Prostate gland (tissue), 2 donors: ENCODE measurements around the gene DMXL2. TPM values are rescaled to one million over a fixed set of nuclear protein-coding genes. Genes with fewer than 3 reads are reported as not detected.
"Not testable (repeated sequence)": the region's sequence is repeated elsewhere in the genome, so short reads cannot be mapped to it uniquely, and the experiment has no call there.

Source experiments
- DNase-seq: peaks from one replicate; pipeline ENCODE4 v3.0.0-alpha.2; 2019; ENCODE audit warnings: low spot score
- H3K27ac ChIP-seq, 2 donors: fragments of 200-600 bp; sonication (generic); 2 replicates each; pipeline ENCODE4 v1.5.1; 2017 to 2019
- H3K27me3 ChIP-seq: fragments of 200-600 bp; sonication (generic); replicated peaks from 2 replicates; pipeline ENCODE4 v1.5.1; 2019; ENCODE audit not compliant: insufficient read depth
- H3K36me3 ChIP-seq, 2 donors: fragments of 200-600 bp; sonication (generic); 1 replicate in 1 of 2; 2 replicates in 1 of 2; pipeline versions ENCODE4 v1.5.1 to v1.8.1; 2017 to 2019
- H3K4me1 ChIP-seq: fragments of 200-600 bp; sonication (generic); replicated peaks from 2 replicates; pipeline ENCODE4 v1.5.1; 2019
- H3K4me3 ChIP-seq, 2 donors: fragments of 200-600 bp; sonication (generic); 2 replicates each; pipeline ENCODE4 v1.5.1; 2017 to 2019
- H3K9me3 ChIP-seq: fragments of 200-600 bp; sonication (generic); 2 replicates; pipeline ENCODE4 v1.5.1; 2017
- POLR2A ChIP-seq: fragments of 450-650 bp; IDR thresholded peaks from one replicate; pipeline ENCODE4 v1.6.1; 2016; ENCODE audit warnings: antibody characterized with exemption, mild to moderate bottlenecking
- POLR2AphosphoS5 ChIP-seq: sonication (generic); formaldehyde crosslinking; IDR thresholded peaks from one replicate; pipeline ENCODE4 v1.6.1; 2017; ENCODE audit warnings: antibody characterized with exemption
- WGBS: methylation state at CpG from one replicate; pipeline ENCODE4 v1.1.5; 2018; 5-methylcytosine and 5-hydroxymethylcytosine counted together
- intact Hi-C: fragments of 100-400 bp; cut with DNase I; formaldehyde crosslinking; loops from one replicate; pipeline ENCODE4 v1.14.2; 2022
- total RNA-seq, 2 donors: library from RNA; depleted of rRNA; stranded (reverse); fragments of >200 nt; gene quantifications; one replicate each; pipeline ENCODE4 v1.1.0, GENCODE V29; 2016
- TF ChIP-seq, protein P1 (sequence below), 4 experiments: fragments of 200-600 bp in 2 of 4; fragments of 450-650 bp in 2 of 4; sonication (generic) in 2 of 4; IDR thresholded peaks; 1 replicate in 3 of 4; 2 replicates in 1 of 4; pipeline ENCODE4 v1.5.1; 2016 to 2019; ENCODE audit warnings: antibody characterized with exemption in 4 of 4, mild to moderate bottlenecking in 2 of 4, moderate library complexity in 2 of 4

Gene DMXL2
- total RNA-seq, 2 donors from 2014 or later = 12.2 to 35.3 TPM

DNA sequence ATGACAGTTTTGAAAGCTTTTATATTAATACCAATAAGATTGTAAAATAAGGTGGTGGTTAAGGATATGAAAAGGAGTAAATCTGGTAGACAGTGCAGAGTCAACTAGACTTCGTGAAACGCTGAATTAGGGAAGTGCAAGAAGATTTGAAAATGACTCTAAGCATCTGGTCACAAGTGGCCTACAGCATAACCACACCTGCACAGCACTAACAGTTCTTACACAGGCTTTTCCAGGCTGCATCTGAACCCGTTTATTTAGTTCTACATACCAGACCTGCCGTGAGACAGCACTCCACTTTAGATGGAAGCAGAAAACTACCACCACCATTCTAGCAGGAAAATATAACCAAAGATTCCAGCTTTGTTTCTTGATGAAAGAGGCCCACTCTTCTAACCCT lies 1.9 kb downstream of the DMXL2 start:
- Histone ChIP-seq H3K36me3 (no peaks in the 10 kb centered on the region), H3K4me3 (no peak overlapping the region), H3K4me1 (no peaks in the 10 kb centered on the region), H3K27me3 (no peaks in the 10 kb centered on the region), H3K27ac (no peak overlapping the region), H3K9me3 (no peaks in the 10 kb centered on the region)
- WGBS = 68% methylated on average over 4 of the region's 4 CpGs
- DNase-seq = no peak
- intact Hi-C loops = no loop called here
- TF ChIP-seq, protein P1, sequence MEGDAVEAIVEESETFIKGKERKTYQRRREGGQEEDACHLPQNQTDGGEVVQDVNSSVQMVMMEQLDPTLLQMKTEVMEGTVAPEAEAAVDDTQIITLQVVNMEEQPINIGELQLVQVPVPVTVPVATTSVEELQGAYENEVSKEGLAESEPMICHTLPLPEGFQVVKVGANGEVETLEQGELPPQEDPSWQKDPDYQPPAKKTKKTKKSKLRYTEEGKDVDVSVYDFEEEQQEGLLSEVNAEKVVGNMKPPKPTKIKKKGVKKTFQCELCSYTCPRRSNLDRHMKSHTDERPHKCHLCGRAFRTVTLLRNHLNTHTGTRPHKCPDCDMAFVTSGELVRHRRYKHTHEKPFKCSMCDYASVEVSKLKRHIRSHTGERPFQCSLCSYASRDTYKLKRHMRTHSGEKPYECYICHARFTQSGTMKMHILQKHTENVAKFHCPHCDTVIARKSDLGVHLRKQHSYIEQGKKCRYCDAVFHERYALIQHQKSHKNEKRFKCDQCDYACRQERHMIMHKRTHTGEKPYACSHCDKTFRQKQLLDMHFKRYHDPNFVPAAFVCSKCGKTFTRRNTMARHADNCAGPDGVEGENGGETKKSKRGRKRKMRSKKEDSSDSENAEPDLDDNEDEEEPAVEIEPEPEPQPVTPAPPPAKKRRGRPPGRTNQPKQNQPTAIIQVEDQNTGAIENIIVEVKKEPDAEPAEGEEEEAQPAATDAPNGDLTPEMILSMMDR (IDR thresholded peaks at IDR 0.05) = no peak
- no peak for TF ChIP-seq POLR2AphosphoS5
- TF ChIP-seq POLR2A = no peak

DNA sequence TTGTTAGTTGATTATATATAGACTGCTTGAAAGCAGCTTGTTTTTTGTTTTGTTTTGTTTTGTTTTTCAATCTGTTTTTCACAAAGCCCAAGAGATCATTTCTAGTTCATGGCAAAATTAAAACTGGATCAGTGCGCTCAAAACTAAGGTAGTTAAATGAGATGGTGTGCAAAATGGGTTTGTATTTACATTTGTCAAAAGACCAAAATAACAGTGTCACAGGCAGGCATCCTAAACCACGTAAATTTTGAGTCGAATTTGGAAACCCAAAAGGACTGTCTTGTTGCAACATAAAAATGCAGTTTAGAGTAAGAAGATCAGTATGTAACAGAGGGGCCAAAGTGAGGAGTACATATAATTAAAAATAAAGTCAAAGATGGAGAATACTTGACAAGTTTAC lies 2.4 kb downstream of the DMXL2 start:
- no peak for DNase-seq
- Histone ChIP-seq H3K4me1 (no peaks in the 10 kb centered on the region), H3K27me3 (no peaks in the 10 kb centered on the region), H3K36me3 (no peaks in the 10 kb centered on the region), H3K9me3 (no peaks in the 10 kb centered on the region), H3K4me3 (no peak overlapping the region), H3K27ac (no peak overlapping the region)
- TF ChIP-seq POLR2AphosphoS5 (no peak), POLR2A (no peak)
- TF ChIP-seq, protein P1 (IDR thresholded peaks at IDR 0.05) = no peak
- 92% methylated on average over 3 of the region's 3 CpGs for WGBS
- intact Hi-C loops = no loop called here

DNA sequence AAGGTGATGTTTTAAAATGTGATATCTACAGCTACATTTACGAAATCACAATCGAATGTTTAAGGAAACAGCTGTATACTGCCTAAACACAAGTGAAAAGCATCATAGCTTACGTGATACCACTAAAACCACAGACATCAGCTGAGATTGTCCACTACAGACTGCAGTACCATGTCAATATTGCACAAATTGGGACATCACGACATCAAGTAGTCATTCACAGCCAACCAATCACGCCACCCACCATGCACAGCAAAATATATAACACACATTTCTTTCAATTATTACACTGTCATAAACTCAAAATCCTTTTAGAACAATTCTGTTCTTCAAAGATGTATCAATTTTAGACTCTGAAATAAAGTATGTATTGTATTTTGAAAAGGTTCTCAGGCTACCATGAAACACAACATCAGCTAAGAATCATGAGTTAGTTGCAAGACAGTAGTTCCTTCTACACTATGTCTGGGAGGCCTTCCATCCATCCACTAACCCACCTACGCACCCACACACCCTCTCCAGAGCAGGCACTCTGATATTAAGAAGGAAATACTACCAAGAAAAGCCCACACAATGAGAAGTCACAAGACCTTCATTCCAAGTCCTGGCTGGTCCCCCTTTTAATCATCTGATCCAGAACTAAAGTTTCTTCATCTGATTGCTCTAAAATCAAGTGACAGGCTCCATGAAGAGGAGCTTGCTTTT lies 3.1 kb downstream of the DMXL2 start:
- no peak for DNase-seq
- no peak for TF ChIP-seq POLR2AphosphoS5
- no peak for TF ChIP-seq POLR2A
- TF ChIP-seq, protein P1 (IDR thresholded peaks at IDR 0.05) = no peak
- Histone ChIP-seq H3K36me3 (no peaks in the 10 kb centered on the region), H3K27ac (no peak overlapping the region), H3K9me3 (no peaks in the 10 kb centered on the region), H3K4me3 (no peak overlapping the region), H3K27me3 (no peaks in the 10 kb centered on the region), H3K4me1 (no peaks in the 10 kb centered on the region)
- WGBS = 95% methylated on average over 6 of the region's 6 CpGs
- intact Hi-C loops = loop anchor here (10.0 kb wide), 1 partner anchor 55 kb away; no protein-coding TSS in a partner anchor

DNA sequence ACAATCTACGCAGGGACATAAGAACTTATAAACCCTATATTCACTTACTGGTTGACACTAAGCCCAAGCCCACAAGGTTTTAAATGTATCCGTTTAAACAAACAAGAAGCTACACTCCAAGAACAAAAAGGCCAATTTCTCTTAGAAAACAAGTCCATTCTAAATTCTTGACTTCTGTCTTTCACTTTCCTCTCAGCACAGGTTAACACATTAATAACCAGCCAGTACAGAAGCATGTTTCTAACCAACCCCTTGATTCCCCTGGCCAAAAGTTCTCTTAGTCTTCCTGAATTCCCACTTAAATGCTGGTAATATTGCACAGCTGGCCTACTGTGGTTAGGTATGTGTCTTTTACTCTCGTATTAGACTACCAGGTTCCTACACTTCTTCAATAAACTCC lies 4.7 kb downstream of the DMXL2 start:
- H3K9me3 ChIP-seq = no peaks in the 10 kb centered on the region
- no peaks in the 10 kb centered on the region for H3K4me1 ChIP-seq
- 64% methylated on average over 3 of the region's 3 CpGs for WGBS
- H3K27ac ChIP-seq = no peak overlapping the region
- intact Hi-C loops = loop anchor here (10.0 kb wide), 1 partner anchor 57 kb away; no protein-coding TSS in a partner anchor
- no peaks in the 10 kb centered on the region for H3K36me3 ChIP-seq
- DNase-seq = no peak
- no peaks in the 10 kb centered on the region for H3K27me3 ChIP-seq
- no peak overlapping the region for H3K4me3 ChIP-seq
- TF ChIP-seq POLR2AphosphoS5 = no peak
- TF ChIP-seq, protein P1 (IDR thresholded peaks at IDR 0.05) = no peak
- TF ChIP-seq POLR2A = no peak

- 90% methylated on average over 3 of the region's 3 CpGs for WGBS
- DNase-seq = no peak
- no peaks in the 10 kb centered on the region for H3K9me3 ChIP-seq
- TF ChIP-seq POLR2AphosphoS5 = no peak
- no peak for TF ChIP-seq POLR2A
- TF ChIP-seq, protein P1 (IDR thresholded peaks at IDR 0.05) = no peak
- no peak overlapping the region for H3K27ac ChIP-seq
- no peaks in the 10 kb centered on the region for H3K4me1 ChIP-seq
- no peaks in the 10 kb centered on the region for H3K36me3 ChIP-seq
- no peak overlapping the region for H3K4me3 ChIP-seq
- intact Hi-C loops = loop anchor here (10.0 kb wide), 1 partner anchor 61 kb away; no protein-coding TSS in a partner anchor
- H3K27me3 ChIP-seq = no peaks in the 10 kb centered on the region
These were observed 8.6 kb downstream of the DMXL2 start for GRCh38 chr15:51613951-51614350.

- DNase-seq = not testable (repeated sequence)
- intact Hi-C loops = loop anchor here (10.0 kb wide), 1 partner anchor 62 kb away; no protein-coding TSS in a partner anchor
- 91% methylated on average over 5 of the region's 5 CpGs for WGBS
These were observed 9.9 kb downstream of the DMXL2 start for GRCh38 chr15:51612669-51613068.

DNA sequence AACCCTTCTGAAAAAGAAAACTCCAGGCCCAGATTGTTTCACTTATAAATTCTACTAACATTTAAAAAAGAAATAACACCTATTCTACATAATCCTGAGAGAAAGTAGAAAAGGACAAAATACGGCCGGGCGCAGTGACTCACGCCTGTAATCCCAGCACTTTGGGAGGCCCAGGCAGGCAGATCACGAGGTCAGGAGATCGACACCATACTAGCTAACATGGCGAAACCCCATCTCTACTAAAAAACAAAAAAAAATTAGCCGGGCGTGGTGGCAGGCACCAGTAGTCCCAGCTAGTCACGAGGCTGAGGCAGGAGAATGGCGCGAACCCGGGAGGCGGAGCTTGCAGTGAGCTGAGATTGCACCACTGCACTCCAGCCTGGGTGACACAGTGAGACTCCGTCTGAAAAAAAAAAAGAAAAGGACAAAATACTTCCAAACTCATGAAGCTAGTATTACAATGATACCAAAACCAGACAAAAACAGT lies 19.1 kb downstream of the DMXL2 start:
- DNase-seq, H3K9me3 ChIP-seq, intact Hi-C loops, H3K27me3 ChIP-seq, H3K27ac ChIP-seq, H3K4me3 ChIP-seq, H3K36me3 ChIP-seq, H3K4me1 ChIP-seq: not testable (repeated sequence)
- 95% methylated on average over 15 of the region's 15 CpGs for WGBS

More at GRCh38 chr15:51612669-51613068, 9.9 kb downstream of the DMXL2 start:
- not testable (repeated sequence) for H3K4me1 ChIP-seq, H3K36me3 ChIP-seq, H3K27me3 ChIP-seq, H3K27ac ChIP-seq, H3K4me3 ChIP-seq, H3K9me3 ChIP-seq
